Panc1 (cell line): ENCODE data around the gene CCL20. TPM values are rescaled to one million over a fixed set of nuclear protein-coding genes. Genes with fewer than 3 reads are reported as not detected.

Source experiments
- ATAC-seq: fragments of 200-7000 bp; cut with Tn5 transposase; 2 replicates; pipeline ENCODE4 v1.9.1; 2020; ENCODE audit warnings: mild to moderate bottlenecking, moderate library complexity
- BruUV-seq: library from RNA; stranded (reverse); fragments of 400-500 nt; replicated peaks from 2 replicates; lab custom pipeline; 2021; lab: Mats Ljungman, UMichigan
- CTCF ChIA-PET: fragments of 300-600 bp; sonication (Branson Sonifier 250); formaldehyde crosslinking; loops from one replicate; lab custom pipeline; 2022; ENCODE audit warnings: antibody characterized with exemption; lab: Charles Lee
- POLR2A ChIA-PET: fragments of 300-600 bp; sonication (Branson Sonifier 250); formaldehyde crosslinking; loops from one replicate; lab custom pipeline; 2022; ENCODE audit warnings: antibody characterized with exemption; lab: Charles Lee
- DNase-seq: peaks from one replicate; pipeline ENCODE4 v3.0.0-alpha.2; 2010; ENCODE audit warnings: low read depth, low spot score
- H3K27ac ChIP-seq: 2 replicates; pipeline ENCODE4 v1.5.1; 2011; ENCODE audit warnings: mild to moderate bottlenecking, low read length, inconsistent platforms
- H3K27me3 ChIP-seq: fragments of 200-500 bp; sonication (Bioruptor generic); 2 replicates; pipeline ENCODE4 v1.6.0; 2014; ENCODE audit warnings: low read length, inconsistent platforms; ENCODE audit not compliant: control insufficient read depth, insufficient read depth
- H3K36me3 ChIP-seq: fragments of 200-500 bp; sonication (Bioruptor generic); 2 replicates; pipeline ENCODE4 v1.5.1; 2014; ENCODE audit warnings: inconsistent platforms, mild to moderate bottlenecking, low read length, moderate library complexity; ENCODE audit not compliant: control insufficient read depth, insufficient read depth
- H3K4me1 ChIP-seq: 2 replicates; pipeline ENCODE4 v1.5.1; 2011; ENCODE audit warnings: inconsistent platforms, mild to moderate bottlenecking, low read length, moderate library complexity; ENCODE audit not compliant: control insufficient read depth, insufficient read depth
- H3K4me3 ChIP-seq, 2 experiments: 2 replicates each; pipeline ENCODE4 v1.5.1; 2011 to 2012; ENCODE audit warnings: low read depth in 2 of 2, low read length in 2 of 2, mild to moderate bottlenecking in 2 of 2, inconsistent platforms in 1 of 2, moderate library complexity in 1 of 2
- H3K9me3 ChIP-seq: fragments of 200-500 bp; sonication (Bioruptor generic); 2 replicates; pipeline ENCODE4 v1.5.1; 2014; ENCODE audit warnings: low read depth, mild to moderate bottlenecking, inconsistent platforms, low read length, moderate library complexity; ENCODE audit not compliant: control insufficient read depth, insufficient read depth
- CTCF ChIP-seq: fragments of 450-650 bp; IDR thresholded peaks from 2 replicates; pipeline ENCODE4 v1.5.1; 2017; ENCODE audit warnings: mild to moderate bottlenecking
- POLR2AphosphoS5 ChIP-seq: IDR thresholded peaks from 2 replicates; pipeline ENCODE4 v1.6.1; 2012; ENCODE audit warnings: mild to moderate bottlenecking, low read depth, low read length, moderate library complexity
- REST ChIP-seq, 2 experiments: IDR thresholded peaks; 2 replicates each; pipeline ENCODE4 v1.6.1; 2011 to 2012; ENCODE audit warnings: low read depth in 2 of 2, control low read depth in 1 of 2, low read length in 1 of 2, mild to moderate bottlenecking in 1 of 2, moderate library complexity in 1 of 2; ENCODE audit not compliant: insufficient read depth in 1 of 2
- SIN3A ChIP-seq: IDR thresholded peaks from 2 replicates; pipeline ENCODE4 v1.6.1; 2012; ENCODE audit warnings: low read depth, mild to moderate bottlenecking, low read length, moderate library complexity, borderline replicate concordance; ENCODE audit not compliant: insufficient read depth
- TCF7L2 ChIP-seq: IDR thresholded peaks from 2 replicates; pipeline ENCODE4 v1.6.1; 2011; ENCODE audit warnings: mild to moderate bottlenecking, low read depth, low read length, inconsistent platforms
- in situ Hi-C: cut with HindIII; loops from 2 replicates; pipeline ENCODE4 v1.10.0; 2016; ENCODE audit warnings: low sequenced_read_pairs, low pct_unique_long_range_greater_than_20kb
- intact Hi-C: fragments of 100-400 bp; cut with micrococcal nuclease; formaldehyde crosslinking; loops from one replicate; pipeline ENCODE4 v1.10.0; 2022; ENCODE audit not compliant: unreplicated experiment
- total RNA-seq: library from RNA; stranded (reverse); gene quantifications from one replicate; pipeline ENCODE4 v1.2.1, GENCODE V29; 2021; ENCODE audit not compliant: unreplicated experiment

CCL20 gene
- total RNA-seq, 1 experiment from 2014 or later: not detected

GRCh38 chr2:227862741-227863588 lies 49.3 kb downstream of the CCL20 start:
- no peaks in the 10 kb centered on the region for H3K36me3 ChIP-seq
- CTCF ChIA-PET: interaction anchor here (0.7 kb wide), 1 partner anchor 771 kb away, joined by 3 read pairs; no protein-coding TSS in a partner anchor
- no peak overlapping the region for H3K4me3 ChIP-seq
- H3K27me3 ChIP-seq: no peaks in the 10 kb centered on the region
- H3K4me1 ChIP-seq: peaks cover 8% of the 10 kb centered on the region
- intact Hi-C loops (no loop called here), in situ Hi-C loops (no loop called here)
- no peaks in the 10 kb centered on the region for H3K9me3 ChIP-seq
- POLR2A ChIA-PET: no interaction called here
- no TSS peak for BruUV-seq
- DNase-seq: peak; percentile 64
- no peak overlapping the region; the same call in 1 of the 2 replicates for H3K27ac ChIP-seq
- peak; percentile 93 for ATAC-seq
- TF ChIP-seq SIN3A (no peak), CTCF (no peak), REST (IDR thresholded peaks at IDR 0.05; ENCODE audit: insufficient read depth in 1 of 2, low read depth in 2 of 2, low read length in 1 of 2) (no peak), TCF7L2 (no peak), POLR2AphosphoS5 (no peak)

GRCh38 chr2:227864161-227864756 lies 50.6 kb downstream of the CCL20 start:
- intact Hi-C loops (no loop called here), in situ Hi-C loops (no loop called here)
- BruUV-seq: no TSS peak
- H3K27ac ChIP-seq: no peak overlapping the region
- H3K4me1 ChIP-seq: peaks cover 8% of the 10 kb centered on the region
- no peak overlapping the region for H3K4me3 ChIP-seq
- H3K36me3 ChIP-seq: no peaks in the 10 kb centered on the region
- no peak for DNase-seq
- CTCF ChIA-PET: no interaction called here
- H3K27me3 ChIP-seq: no peaks in the 10 kb centered on the region
- no peaks in the 10 kb centered on the region for H3K9me3 ChIP-seq
- no peak for TF ChIP-seq SIN3A
- TF ChIP-seq POLR2AphosphoS5: no peak
- no peak for TF ChIP-seq REST (IDR thresholded peaks at IDR 0.05; ENCODE audit: insufficient read depth in 1 of 2, low read depth in 2 of 2, low read length in 1 of 2)
- TF ChIP-seq CTCF: no peak
- TF ChIP-seq TCF7L2: no peak
- POLR2A ChIA-PET: no interaction called here
- no peak for ATAC-seq
